T-helper 2 cell (primary cell): ENCODE results near the gene MAP3K4.

Source experiments
- DNase-seq, 5 experiments: peaks; one replicate each; pipeline versions ENCODE4 v3.0.0 to v3.0.0-alpha.2; 2012 to 2022
- total RNA-seq, 2 donors: gene quantifications; one replicate each; lab custom pipeline; 2026; lab: John Stamatoyannopoulos, UW

Gene MAP3K4, protein sequence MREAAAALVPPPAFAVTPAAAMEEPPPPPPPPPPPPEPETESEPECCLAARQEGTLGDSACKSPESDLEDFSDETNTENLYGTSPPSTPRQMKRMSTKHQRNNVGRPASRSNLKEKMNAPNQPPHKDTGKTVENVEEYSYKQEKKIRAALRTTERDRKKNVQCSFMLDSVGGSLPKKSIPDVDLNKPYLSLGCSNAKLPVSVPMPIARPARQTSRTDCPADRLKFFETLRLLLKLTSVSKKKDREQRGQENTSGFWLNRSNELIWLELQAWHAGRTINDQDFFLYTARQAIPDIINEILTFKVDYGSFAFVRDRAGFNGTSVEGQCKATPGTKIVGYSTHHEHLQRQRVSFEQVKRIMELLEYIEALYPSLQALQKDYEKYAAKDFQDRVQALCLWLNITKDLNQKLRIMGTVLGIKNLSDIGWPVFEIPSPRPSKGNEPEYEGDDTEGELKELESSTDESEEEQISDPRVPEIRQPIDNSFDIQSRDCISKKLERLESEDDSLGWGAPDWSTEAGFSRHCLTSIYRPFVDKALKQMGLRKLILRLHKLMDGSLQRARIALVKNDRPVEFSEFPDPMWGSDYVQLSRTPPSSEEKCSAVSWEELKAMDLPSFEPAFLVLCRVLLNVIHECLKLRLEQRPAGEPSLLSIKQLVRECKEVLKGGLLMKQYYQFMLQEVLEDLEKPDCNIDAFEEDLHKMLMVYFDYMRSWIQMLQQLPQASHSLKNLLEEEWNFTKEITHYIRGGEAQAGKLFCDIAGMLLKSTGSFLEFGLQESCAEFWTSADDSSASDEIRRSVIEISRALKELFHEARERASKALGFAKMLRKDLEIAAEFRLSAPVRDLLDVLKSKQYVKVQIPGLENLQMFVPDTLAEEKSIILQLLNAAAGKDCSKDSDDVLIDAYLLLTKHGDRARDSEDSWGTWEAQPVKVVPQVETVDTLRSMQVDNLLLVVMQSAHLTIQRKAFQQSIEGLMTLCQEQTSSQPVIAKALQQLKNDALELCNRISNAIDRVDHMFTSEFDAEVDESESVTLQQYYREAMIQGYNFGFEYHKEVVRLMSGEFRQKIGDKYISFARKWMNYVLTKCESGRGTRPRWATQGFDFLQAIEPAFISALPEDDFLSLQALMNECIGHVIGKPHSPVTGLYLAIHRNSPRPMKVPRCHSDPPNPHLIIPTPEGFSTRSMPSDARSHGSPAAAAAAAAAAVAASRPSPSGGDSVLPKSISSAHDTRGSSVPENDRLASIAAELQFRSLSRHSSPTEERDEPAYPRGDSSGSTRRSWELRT (N-terminal part only)
- total RNA-seq: 77.3 to 85.8 reads per million in 2 donors

DNA sequence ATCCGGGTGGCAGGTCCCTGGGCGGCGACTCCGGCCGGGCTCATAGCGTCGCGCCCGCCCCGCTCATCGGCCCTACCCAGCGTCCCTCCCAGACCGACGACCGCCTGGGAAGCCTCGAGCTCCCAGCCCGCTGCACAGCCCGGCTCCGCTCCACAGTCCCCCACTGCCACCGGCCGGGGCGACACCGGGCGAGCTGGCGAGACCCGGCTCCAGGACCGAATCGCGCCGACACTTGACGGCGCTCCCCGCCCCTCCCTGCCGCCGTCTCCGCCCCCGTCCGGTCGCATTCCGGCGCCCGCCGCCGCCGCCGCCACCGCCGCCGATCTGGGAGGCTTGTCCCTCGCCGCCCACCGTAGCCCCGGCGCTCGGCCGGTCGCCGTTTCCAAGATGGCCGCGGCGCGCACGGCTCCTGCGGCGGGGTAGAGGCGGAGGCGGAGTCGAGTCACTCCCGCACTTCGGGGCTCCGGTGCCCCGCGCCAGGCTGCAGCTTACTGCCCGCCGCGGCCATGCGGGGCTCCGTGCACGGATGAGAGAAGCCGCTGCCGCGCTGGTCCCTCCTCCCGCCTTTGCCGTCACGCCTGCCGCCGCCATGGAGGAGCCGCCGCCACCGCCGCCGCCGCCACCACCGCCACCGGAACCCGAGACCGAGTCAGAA lies at the start of gene MAP3K4:
Gene MAP3K4 (plus strand): TSS at position 364 of the 655 bp plus-strand sequence. CDS start 163 bp downstream, at position 527.
- DNase-seq: peak; percentile 66 to 92 (median 75)

DNA sequence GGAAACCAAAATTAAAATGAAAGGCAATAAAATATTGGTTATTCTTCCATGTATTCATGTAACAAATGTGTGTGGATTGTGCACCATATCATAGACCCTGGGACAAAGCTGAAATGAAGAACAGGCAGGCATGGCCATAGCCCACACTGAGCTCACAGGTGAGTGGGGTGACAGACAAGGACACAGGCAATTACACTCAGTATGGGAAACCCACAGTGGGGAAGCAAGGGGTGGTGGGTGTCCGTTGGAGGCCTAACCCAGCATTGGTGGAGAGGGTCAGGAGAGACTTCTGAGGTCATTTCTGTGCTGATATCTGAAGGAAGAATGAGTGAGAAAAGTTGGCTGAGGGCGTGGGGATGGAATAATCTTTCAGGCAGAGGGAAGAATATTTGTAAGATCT lies 47.6 kb upstream of the MAP3K4 start:
- DNase-seq: no peak

DNA sequence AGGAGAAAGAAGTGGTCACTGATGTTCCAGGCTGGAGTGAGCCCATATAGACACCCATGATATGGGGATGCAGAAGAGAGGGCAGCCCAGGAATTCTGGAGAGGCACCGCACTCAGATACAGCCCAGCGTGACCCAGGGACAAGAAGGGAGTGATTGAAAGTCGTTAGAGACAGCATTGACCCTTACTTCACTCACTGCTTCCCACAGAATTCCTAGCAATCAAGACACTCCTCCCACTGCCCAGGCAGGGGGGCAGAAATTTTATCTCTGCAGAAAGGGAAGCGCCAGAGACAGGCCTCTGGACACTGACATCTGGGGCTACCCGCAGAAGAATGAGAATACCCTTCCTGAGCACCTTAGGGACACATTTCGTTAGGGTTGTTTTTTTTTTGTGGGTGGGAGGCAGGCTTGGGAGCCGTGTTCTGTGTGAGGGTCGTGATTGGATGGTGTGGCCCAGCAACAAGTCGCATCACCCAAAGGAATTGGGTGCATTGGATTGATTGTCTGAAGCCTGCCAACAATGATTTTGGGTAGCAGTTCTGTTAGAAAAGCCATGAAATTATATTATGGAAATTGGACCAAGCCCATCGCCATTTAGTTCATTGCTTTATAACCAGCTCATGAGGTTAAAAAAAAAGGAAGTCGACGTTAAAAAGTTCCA lies 45.9 kb upstream of the MAP3K4 start:
- DNase-seq: no peak

DNA sequence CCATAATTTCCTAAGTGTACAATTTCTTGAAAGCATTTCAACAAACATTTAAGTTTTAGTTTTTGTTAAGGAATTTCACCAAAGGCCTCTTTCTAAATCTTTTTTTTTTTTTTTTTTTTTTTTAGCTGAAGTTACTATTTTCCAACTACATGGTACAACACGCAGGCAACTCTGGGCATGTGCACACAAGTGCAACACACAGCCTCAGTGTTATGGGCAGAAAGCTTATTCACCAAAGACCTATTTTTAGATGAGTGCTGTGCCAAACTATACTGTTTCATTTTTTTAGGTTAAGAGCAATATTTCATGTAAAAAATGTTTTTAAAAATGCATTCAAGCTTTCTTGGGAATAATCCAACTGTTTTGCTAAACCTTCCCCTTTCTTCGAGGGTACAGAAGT lies 42.0 kb upstream of the MAP3K4 start:
- DNase-seq: no peak

DNA sequence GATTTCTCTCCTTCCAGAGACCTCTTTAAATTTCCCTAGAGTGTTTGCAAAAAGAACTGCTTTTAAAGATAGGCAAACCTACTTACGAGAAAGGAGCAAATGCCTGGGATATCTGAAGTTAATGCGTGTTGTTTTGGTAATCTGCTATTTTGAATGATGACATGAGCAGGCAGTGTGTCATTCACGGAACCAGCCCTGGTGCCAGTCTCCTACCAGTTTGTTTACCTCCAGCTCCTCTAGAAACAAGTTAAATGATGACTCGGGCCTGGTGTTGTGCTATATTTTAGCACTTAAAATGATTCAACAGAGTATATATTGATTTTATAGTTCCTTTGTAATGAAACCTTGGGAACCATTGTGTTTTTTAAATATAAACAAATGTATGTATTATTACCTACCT lies 41.1 kb upstream of the MAP3K4 start:
- no peak for DNase-seq

DNA sequence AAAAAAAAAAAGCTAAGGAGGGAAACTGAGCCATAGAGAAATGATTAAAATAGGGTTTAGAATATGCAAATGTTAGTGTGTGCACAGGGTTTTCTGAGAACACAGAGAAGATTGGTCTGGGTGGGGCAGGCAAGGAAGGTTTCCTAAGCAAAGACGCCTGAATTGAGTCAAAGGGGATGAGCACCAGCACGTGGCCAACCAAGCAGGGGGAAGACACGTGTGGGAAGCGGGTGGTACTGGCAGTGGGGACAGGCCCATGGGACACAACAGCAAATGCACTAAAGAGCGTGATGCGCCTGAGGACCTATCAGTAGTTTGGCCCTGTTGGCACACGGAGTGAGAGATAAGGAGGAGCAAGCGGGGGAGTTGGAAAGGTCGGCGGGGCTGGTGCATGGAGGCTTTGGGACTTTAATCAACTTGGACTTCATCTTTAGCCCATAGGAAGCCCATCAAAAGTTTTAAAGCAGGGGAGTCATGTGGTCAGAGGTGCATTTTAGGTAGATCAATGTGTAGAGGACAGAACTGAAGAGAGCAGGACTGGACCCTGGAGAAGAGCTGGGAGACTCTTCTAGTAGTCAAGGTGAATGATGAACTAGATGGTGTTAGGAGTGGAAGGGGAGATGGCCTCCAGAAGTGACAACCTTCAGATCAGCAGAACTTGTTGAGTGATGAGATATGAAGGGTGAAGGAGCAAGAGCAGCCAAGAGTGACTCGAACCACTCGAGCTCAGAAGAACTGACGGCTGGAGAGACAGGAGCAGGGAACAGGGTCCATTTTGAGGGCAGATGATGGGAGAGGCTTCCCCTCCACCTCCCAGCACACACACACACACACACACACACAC lies 40.2 kb upstream of the MAP3K4 start:
- no peak for DNase-seq

DNA sequence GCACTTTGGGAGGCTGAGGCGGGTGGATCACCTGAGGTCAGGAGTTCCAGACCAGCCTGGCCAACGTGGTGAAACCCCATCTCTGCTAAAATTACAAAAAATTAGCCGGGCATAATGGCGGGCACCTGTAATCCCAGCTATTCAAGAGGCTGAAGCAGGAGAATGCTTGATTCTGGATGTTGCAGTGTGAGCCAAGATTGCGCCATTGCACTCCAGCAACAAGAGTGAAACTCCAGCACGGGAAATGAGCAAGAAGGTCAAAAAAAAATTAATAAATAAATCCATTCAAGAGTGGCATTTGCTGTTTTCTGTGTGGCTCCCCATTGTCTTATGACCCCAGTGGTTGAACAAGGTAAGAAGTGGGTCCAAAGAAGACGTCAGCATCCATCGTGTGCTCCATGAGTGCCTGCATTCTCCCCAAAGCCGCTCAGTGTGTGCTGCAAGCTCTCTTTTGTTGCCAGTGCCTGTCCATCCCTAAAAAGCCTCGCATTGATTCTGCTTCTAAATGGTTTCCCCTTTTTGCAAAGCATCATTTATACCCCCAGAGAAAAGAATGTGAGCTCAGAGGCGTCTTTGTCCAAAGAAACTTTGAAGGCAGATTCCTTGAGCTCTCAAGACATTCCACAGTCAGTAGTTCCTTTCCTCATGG lies 38.8 kb upstream of the MAP3K4 start:
- DNase-seq: no peak

DNA sequence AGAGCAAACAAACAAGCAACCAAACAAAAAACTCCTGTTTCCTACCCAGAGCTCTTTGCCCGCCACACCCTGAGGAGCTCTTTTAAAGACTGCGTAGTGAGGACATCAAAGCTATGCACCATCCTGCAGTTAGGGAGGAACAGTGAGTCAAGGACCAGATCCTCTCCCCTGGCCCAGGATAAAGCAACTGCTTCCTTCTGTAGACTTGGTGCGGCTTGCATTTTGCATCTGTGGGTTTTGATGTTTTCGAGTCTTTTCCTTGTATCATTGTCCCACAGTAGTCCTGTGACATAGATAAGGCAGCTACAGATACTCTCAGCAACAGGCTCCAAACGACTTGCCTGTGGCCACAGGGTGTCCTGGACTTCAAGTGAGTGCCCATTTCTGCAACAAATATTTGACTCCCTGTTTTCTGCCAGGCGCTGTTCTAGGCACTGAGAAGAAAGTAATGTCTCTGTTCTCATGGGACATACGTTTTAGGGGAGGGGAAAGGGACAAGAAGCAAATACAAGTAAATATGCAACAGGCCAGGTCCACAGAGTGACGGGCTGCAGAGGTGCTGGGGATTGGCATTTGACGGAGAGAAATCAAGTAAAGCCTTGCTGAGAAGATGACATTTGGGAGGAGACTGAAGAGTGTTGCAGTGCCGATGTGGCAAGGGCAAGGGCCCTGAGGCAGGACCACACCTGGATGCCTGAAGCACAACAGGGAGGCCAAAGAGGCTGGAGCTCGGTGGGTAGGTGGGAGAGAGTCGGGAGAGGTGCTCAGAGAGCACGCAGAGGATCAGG lies 35.9 kb upstream of the MAP3K4 start:
- DNase-seq: no peak

DNA sequence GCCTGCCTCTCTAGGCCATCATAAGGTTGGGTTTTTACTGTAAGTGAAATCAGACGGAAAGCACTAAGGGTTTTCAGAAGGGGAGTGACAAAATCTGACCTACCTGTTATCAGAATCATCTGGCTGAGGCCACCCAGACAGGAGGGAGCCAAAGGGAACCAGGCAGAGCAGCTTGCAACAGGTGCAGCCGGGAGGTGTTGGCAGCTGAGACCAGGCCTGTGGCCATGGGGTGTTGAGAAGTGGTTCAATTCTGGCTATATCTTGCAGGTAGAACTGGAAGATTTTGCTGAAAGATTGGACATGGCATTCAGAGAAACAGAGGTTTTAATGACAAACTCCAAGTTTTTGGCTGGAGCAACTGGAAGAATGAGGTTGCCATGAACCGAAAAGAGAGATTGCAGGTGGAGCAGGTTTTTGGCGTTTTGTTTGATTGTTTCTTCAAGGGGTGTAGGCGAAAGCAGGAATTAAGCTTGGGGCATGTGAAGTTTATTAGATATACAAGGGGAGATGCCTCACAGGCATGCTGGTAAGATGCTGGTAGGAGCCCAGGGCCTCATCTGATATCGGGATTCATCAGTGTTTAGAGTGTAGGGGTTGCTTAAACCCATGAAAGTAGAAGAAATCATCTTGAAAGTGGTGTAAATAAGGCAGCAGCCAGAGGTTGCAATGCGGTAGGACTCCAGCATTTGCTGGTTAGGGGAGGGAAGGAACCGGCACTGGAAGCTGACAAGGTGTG lies 35.1 kb upstream of the MAP3K4 start:
- DNase-seq: no peak

DNA sequence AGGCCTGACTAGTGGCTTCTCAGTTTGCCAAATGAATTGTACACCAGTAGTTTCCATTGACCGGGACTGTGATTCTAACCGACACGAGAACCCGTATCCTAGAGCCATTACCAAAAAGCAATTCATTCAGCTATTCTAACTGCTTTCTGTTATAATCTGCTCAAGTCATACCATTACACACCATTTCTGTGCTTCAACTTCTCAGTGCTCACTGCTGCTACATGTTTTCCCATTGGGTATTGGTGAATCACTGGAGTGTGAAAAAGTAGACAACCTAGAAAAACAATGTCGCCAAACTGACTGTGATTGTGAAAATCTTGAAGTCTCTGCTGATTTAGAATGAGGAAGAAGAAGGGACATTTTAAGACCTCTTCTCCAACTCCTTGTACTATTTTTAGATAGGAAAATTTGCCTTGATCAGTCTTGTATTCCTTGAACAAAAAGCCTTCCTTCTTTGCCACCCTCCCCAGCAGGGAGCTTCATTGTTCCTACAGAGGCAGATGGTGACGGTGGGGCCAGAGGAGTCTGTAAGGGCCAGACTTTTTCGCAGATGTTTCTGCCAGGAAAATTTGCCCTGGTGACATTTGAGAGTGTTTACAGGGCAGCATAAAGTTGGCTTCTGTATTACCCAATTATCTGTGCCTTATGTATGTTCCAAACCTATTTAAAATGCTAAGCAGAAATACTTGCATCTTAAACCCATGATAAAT lies 31.7 kb upstream of the MAP3K4 start:
- DNase-seq: no peak

DNA sequence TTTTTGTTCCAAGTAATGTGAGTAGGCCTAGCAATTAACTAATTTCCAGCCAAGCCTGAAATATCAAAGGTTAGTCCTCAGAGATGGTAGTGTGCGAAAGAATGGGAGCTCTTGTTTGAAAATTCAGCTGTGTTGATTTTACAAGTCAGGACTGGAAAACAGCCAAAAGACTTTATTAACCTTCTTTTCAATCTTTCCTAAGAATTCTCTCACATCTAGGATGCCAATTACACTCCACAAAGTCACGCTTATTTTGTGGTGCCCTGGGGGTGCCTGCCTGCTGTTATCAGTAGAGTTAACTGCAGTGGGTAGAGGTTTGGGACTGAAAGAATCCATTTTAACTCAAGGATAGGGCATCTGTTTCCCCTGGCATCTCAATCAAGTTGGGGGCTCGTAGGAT lies 30.7 kb upstream of the MAP3K4 start:
- no peak for DNase-seq

DNA sequence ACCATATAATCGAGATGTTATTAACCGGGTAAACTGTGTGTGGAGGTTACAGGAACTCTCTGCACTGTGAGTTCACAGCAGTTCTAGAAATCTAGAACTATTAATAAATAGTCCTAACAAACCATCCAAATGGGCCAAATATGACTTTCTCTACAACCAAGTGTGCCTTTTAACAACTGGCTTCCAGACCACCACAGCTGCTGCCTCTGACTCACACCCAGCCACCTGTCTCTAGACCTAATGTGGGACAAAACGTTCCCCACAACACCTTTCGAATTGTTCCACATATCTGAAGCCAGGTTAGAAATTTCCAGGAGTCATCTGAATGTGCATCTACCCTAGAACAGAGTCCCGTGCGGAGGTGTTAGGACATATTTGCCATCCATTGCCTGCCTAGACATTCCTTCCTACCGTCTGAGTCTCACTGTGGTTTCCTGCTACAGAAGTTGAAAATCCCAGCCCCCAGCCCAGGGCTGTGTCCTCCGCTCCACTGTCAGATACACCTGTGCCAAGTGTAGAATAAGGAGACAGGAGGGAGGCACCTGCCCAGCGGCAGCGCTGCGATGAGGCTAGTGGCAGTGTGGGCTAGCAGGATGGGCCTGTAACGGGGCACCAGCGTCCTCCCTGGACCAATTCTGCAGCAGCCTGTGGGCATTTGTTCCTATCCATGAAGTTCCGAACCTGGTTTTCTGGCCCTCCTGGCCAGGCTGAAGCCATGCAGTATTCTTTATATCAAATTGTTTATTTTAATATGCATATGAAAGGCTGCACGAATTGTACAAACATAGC lies 28.5 kb upstream of the MAP3K4 start:
- no peak for DNase-seq

DNA sequence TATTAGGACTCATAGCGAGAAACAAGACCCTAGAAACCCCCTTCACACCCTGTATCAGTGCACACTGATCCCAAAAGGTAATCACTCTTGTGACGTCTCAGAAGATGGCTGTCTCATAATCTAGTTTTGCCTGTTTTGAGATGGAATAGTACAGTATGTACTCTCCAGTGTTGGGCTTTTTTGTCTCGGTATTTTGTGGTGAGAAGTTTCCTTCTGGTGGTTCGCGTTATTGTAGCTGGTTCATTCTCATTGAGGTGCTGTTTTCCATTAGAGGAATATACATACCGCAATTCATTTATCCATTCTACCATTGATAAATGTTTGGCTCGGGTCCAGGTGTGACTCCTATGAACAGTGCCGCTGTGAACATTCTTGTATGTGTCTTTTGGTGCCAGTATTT lies 27.9 kb upstream of the MAP3K4 start:
- DNase-seq: no peak

DNA sequence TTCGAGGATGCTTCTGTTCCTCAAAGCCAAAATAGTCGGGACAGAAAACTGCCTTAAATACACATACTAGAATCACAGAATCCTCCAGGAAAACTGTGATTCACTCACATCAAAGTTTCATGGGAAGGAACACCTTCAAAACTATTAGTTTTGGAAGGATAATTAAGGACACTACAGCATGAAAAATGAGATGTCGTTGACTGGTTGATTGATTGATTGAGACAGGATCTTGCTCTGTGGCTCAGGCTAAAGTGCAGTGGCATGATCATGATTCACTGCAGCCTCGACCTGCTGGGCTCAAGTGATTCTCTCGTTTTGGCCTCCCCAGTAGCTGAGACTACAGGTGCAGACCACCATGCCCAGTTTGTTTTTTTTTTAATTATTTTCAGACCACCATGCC lies 25.7 kb upstream of the MAP3K4 start:
- DNase-seq: no peak

DNA sequence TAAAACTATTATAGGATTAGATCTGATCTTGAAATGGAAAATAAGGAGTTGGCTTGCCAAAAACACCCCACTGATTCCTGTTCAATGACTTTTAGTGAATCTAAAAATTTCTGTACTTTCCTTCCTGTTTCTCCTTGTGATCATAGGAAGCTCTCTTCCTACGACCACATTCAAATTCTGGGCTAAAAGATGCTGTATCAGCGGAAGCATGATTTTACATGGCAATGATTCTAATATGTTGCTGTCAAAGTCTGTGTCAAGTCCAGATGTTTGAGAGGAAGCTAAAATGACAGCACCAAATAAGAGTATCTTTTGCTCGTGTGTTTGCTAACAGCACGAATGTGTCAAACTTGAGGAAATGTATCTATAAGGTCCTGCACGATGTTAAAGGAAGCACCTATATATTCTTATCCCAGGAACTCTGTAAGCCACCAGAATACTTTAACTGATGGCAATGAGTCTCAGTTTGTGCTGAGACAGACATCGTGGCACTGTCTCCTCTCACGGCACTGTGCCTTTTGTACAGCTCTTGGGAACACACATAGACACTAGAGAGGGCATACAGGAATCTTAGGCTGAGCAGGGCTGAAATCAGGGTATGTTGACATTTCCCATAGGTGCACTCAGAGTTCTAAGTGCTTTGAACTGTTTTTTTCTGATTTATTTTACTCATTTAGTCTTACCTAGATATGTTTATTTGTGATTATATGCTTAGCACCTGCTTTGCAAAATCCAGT lies 24.9 kb upstream of the MAP3K4 start:
- DNase-seq: no peak

DNA sequence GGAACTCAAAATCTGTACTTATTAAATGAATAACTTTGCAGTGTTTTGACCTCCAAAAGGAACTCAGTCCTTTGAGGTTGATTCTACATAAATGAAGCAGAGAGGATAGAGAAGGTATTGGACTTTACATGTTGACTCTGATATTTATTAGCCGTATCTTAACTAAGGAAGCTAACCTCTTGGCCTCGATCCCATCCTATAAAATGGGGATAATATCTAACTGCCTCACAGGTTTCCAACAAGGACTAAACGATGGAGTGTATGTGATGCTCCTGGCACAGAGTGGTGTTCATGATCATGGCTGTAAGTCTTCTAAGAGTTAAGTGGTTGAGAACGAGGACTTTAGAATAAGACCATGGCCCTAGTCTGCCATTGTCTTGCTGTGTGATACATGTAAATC lies 24.2 kb upstream of the MAP3K4 start:
- DNase-seq: no peak
